GM21526 (cell line): ENCODE results near the gene VKORC1.

ENCODE experiments used
- ATAC-seq: cut with Tn5 transposase; IDR thresholded peaks from one replicate; pipeline ENCODE4 v1.9.1; 2021; ENCODE audit warnings: moderate library complexity; ENCODE audit not compliant: unreplicated experiment, low FRiP score

The VKORC1 gene

GRCh38 chr16:31083981-31084380, 10.6 kb downstream of the VKORC1 start:
- no peak for ATAC-seq

- no peak for ATAC-seq
Observed at GRCh38 chr16:31083556-31083955, 11.0 kb downstream of the VKORC1 start.

- ATAC-seq = no peak
Observed at GRCh38 chr16:31083081-31083480, 11.5 kb downstream of the VKORC1 start.

- ATAC-seq = no peak
Observed at GRCh38 chr16:31082368-31083045, 12.1 kb downstream of the VKORC1 start.

GRCh38 chr16:31081428-31082351, 12.9 kb downstream of the VKORC1 start:
- ATAC-seq = no peak

GRCh38 chr16:31080756-31081419, 13.7 kb downstream of the VKORC1 start:
- ATAC-seq = no peak

- no peak for ATAC-seq
Observed at GRCh38 chr16:31080035-31080629, 14.5 kb downstream of the VKORC1 start.

- no peak for ATAC-seq
Observed at GRCh38 chr16:31079342-31079944, 15.2 kb downstream of the VKORC1 start.

GRCh38 chr16:31078597-31079341, 15.8 kb downstream of the VKORC1 start:
- no peak for ATAC-seq

- no peak for ATAC-seq
Observed at GRCh38 chr16:31077592-31078396, 16.8 kb downstream of the VKORC1 start.

- no peak for ATAC-seq
Observed at GRCh38 chr16:31077024-31077423, 17.6 kb downstream of the VKORC1 start.

GRCh38 chr16:31076319-31076718, 18.3 kb downstream of the VKORC1 start:
- ATAC-seq = no peak

- ATAC-seq = no peak
Observed at GRCh38 chr16:31074814-31075183, 19.8 kb downstream of the VKORC1 start.

- ATAC-seq = peak; percentile 55
Observed at GRCh38 chr16:31073970-31074813, 20.4 kb downstream of the VKORC1 start, which contains the start of the genes ZNF646 and ZNF668. ZNF646 (plus strand) TSS chr16:31074422; CDS start chr16:31076325, 1,903 bp downstream. ZNF668 (minus strand) TSS chr16:31074240; CDS start chr16:31064459, 9,781 bp downstream.

- peak; percentile 44 for ATAC-seq
Observed at GRCh38 chr16:31073142-31073969, 21.2 kb downstream of the VKORC1 start.

- ATAC-seq = peak; percentile 4
Observed at GRCh38 chr16:31072540-31073141, 22.0 kb downstream of the VKORC1 start.

GRCh38 chr16:31071861-31072260, 22.7 kb downstream of the VKORC1 start:
- no peak for ATAC-seq
